HPDE6-E6E7 (cell line): ENCODE measurements around the gene NOL8.

ENCODE experiments used
- DNase-seq: peaks from one replicate; pipeline ENCODE4 v3.0.0; 2011; ENCODE audit warnings: missing footprints; ENCODE audit errors: extremely low spot score

Gene NOL8

GRCh38 chr9:92312887-92313623, 12.1 kb downstream of the NOL8 start:
- DNase-seq = peak; percentile 20

- no peak for DNase-seq
Measured at GRCh38 chr9:92310562-92310961, 14.6 kb downstream of the NOL8 start.

GRCh38 chr9:92308893-92309292, 16.3 kb downstream of the NOL8 start:
- DNase-seq = no peak

- no peak for DNase-seq
Measured at GRCh38 chr9:92300936-92301335, 24.2 kb downstream of the NOL8 start.

- DNase-seq = no peak
Measured at GRCh38 chr9:92299116-92299515, 26.0 kb downstream of the NOL8 start.

GRCh38 chr9:92298036-92298435, 27.1 kb downstream of the NOL8 start:
- DNase-seq = no peak

- DNase-seq = no peak
Measured at GRCh38 chr9:92297611-92298010, 27.5 kb downstream of the NOL8 start.

GRCh38 chr9:92295827-92296258, 29.3 kb downstream of the NOL8 start:
- DNase-seq = peak; percentile 48

GRCh38 chr9:92295240-92295790, 29.8 kb downstream of the NOL8 start:
- no peak for DNase-seq

GRCh38 chr9:92294297-92294676, 30.9 kb downstream of the NOL8 start:
- no peak for DNase-seq

GRCh38 chr9:92293452-92294296, 31.5 kb downstream of the NOL8 start, which contains the start of gene IARS1:
IARS1 (minus strand) TSS chr9:92293697; CDS start chr9:92289419, 4,278 bp downstream.
- peak; percentile 96 for DNase-seq

GRCh38 chr9:92293075-92293354, 32.1 kb downstream of the NOL8 start:
- DNase-seq = no peak

- DNase-seq = no peak
Measured at GRCh38 chr9:92292338-92293074, 32.6 kb downstream of the NOL8 start.

GRCh38 chr9:92291577-92291976, 33.6 kb downstream of the NOL8 start:
- no peak for DNase-seq

- DNase-seq = no peak
Measured at GRCh38 chr9:92290785-92291429, 34.2 kb downstream of the NOL8 start.

GRCh38 chr9:92289708-92290390, 35.3 kb downstream of the NOL8 start:
- no peak for DNase-seq

- no peak for DNase-seq
Measured at GRCh38 chr9:92279302-92279701, 45.8 kb downstream of the NOL8 start.

- DNase-seq = no peak
Measured at GRCh38 chr9:92278110-92278509, 47.0 kb downstream of the NOL8 start.

- DNase-seq = no peak
Measured at GRCh38 chr9:92276331-92277032, 48.7 kb downstream of the NOL8 start.

- DNase-seq = no peak
Measured at GRCh38 chr9:92275541-92275940, 49.6 kb downstream of the NOL8 start.
